HG02938 (cell line): ENCODE data around the gene RTL10.

ENCODE experiments used
- ATAC-seq: cut with Tn5 transposase; IDR thresholded peaks from one replicate; pipeline ENCODE4 v1.9.1; 2021; ENCODE audit warnings: mild to moderate bottlenecking, moderate library complexity; ENCODE audit not compliant: unreplicated experiment

The RTL10 gene

DNA sequence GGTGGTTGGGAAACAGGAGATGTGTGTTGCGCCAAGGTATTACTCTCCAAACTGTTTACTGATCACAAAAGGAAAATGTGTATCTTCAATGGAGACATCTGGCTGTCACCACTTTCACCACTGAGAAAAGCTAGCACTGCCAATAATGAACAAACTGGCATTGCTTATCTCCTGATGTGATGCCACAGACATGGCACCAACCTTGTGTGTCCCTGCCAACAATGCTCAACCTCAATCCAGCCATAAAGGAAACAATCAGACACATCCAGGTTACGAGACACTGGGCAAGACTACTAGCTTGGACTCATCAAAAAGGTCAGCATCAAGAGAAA, 28.1 kb downstream of the RTL10 start:
- no peak for ATAC-seq

DNA sequence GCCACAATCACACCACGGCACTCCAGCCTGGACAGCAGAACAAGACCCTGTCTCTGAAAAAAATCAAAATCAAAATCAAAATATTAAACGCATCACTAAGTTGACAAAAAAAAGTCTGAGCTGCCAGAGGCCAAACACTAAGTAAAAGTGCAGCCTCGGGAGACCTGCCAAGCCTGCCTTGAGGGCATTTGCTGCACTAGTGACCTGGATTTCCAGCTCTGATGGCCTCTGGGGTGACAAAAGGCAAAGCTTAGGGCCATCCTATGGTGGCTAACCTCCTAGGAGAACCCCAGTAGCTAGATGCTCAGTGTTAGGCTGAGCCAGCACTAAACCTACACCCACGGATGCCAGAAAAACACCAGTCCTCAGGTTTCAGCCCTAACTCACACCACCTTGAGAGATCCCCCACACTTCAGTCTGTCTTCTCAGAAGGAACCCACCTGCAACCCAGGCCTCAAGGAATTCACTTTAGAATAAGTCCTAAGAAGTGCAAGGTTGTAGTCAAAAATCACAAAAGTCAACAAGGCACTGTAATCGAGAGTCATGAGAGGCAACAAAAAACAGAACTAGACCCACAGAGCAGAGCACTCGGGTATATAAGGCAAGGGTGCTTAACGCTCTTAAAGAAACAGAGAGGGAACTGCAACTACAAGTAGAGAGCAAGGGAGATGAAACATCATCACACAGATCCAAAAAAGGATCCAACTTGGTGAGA, 28.6 kb downstream of the RTL10 start:
- ATAC-seq = no peak

DNA sequence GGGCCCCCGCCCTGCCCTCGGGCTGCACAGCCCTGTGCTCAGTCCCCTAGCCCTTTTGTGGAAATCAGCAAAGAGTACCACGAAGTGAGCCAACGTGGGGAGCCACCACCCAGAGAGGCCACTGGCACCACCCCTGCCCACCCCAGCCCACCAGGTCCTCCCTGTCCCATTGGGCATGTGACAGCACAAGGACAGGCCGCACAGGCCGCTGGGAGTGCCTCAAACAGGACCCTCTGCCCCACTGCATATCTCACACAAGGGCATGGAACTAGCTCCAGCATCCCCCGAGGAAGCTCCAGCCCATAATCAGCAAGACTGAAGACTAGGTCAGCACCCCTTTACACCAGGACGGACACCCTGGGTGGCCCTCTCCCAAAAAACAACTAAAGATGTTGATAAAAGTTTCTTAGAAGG, 29.7 kb downstream of the RTL10 start:
- ATAC-seq = no peak

DNA sequence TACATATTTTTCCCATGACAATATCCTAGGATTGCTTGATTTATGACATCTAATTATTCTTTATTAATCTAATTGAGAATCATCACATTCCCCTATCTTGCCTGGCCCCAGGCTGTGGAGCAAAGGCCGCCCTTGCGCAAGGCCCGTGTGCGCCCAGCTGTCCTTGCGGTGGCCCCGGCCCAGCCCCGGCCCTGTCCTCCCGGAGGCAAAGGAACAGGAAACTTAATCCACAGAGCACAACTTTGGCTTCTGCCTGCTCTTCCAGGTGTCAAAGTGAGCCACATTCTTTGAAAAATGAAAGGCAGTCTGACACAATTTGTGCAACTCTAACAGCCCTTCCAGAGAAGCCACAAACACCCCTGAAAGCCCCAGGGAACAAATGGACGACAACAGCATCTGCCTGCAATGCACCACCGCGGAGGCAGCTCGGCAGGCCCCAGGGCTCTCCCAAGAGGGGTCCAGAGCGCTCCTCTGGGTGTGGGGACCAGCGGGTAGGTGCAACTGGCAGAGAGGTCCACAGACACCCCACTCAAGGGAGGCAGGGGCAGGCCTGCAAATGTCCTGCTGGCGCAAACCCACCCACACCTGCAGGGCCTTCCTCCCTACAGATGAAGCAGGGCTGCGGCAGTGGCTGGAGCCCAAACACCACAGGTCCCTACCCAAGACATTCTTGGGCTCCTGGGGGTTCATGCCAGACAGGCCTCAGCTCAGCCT, 30.3 kb downstream of the RTL10 start:
- ATAC-seq = no peak

DNA sequence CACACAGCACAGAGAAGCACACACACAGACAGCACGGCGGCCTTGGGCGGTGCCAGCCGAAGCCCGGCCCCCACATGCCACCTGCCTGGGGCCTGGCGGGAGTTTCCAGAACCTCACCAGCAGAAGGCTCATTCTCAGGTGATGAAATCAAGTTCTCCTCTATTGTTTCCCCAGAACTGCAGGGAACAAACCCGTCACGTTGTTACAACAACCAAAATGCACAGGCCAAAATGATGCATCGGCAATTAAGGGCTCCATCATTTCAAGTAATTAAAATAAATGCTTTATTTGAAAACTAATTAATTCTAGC, 30.8 kb downstream of the RTL10 start:
- ATAC-seq = no peak

DNA sequence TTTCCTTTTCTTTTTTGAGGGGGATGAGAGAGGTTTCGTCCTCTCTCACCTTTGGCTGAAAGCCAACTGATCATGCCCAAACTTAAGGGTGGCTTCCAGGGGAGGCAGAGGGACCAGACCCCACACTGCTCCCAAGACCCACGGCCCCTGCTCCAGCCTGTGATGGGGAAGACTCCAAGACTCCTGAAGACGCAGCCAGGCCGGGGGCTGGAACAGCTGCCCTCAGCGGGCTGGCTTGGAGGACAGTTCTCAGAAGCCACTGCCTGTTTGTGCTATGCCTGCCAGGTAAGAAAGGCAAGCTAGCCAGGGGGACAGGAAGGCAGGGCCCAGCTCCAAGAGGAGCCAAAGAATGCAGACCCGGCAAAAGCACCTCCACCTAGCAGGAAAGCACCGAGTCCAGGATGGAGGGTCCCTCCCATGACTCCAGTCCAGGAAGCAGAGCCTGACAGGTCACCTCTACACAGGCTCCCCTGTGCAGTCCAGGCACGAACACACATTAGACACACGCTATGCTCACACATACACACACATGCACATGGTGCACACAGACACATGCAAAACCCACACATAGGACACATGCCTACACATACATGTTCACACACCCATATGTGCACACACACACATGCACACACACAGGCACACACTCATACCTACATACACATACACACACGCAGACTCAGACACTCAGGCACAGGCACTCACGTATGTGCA, 31.3 kb downstream of the RTL10 start:
- ATAC-seq = no peak

GRCh38 chr22:19822301-19823117, 32.2 kb downstream of the RTL10 start:
- ATAC-seq = no peak

DNA sequence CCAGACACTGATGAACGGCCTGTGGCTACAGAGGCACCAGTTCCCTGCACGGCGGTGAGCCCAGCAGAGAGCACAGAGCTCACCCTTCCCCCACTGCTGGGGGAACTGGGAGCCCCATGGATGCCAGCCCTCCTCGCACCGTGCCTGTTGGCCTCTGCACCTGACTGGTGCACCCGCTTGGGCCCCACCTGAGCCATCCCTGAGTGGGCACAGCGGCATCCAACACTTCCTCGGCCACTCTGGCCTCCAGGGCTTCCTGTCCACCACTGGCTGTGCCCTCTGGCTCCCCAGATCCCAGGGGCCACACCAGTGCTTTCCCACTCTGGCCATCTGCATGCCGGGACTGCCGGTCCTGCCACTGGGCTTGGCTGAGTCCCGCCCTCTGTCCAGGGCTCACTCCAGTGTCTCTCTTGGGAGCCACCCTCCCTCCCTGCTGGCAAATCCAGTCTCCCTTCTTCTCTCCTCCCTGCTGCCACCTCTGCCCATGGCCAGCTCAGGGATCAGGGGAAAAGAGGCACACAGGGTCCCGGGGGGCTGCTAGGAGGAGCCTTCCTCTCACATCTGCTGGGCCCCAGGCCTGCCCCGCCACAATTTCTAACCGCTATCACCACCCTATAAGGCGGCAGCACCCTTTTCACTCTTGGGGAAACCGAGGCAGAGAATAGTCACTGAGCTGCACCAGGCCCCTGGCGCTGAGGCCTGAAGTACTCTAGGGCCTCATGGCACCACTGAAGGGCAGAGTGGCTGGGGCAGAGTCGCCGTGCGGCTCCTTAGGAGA, 33.0 kb downstream of the RTL10 start:
- ATAC-seq = no peak

DNA sequence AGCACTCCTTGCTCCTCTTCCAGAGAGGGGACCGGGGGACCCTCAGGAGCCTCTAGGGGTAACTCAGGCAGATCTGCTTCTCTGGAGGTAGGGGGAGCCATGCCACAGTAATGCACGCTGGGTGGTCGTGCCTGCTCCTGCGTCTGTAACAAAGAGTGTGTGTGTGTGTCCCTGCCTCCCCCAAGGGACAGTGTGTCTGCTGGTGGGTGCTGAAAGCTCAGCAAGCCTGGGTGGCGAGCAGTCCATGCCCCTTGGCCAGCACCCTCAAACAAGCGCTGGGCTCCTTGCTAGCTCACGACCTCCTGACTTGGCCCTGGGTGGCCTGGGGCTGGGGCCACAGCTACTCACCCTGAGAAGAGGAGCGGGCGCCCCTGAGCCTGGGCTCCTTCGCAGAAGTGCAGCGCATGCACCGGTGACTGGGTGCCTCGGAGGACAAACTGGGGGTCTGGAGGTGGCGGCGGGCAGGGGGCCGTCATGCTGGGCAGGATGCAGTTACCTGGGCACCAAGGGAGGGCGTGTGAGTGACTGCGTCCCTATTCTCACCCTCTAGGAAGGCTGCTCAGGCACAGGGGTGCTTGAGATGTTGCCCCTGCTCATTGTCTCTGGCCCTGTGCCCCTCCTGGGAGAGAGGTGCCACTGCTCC, 33.7 kb downstream of the RTL10 start:
- no peak for ATAC-seq

DNA sequence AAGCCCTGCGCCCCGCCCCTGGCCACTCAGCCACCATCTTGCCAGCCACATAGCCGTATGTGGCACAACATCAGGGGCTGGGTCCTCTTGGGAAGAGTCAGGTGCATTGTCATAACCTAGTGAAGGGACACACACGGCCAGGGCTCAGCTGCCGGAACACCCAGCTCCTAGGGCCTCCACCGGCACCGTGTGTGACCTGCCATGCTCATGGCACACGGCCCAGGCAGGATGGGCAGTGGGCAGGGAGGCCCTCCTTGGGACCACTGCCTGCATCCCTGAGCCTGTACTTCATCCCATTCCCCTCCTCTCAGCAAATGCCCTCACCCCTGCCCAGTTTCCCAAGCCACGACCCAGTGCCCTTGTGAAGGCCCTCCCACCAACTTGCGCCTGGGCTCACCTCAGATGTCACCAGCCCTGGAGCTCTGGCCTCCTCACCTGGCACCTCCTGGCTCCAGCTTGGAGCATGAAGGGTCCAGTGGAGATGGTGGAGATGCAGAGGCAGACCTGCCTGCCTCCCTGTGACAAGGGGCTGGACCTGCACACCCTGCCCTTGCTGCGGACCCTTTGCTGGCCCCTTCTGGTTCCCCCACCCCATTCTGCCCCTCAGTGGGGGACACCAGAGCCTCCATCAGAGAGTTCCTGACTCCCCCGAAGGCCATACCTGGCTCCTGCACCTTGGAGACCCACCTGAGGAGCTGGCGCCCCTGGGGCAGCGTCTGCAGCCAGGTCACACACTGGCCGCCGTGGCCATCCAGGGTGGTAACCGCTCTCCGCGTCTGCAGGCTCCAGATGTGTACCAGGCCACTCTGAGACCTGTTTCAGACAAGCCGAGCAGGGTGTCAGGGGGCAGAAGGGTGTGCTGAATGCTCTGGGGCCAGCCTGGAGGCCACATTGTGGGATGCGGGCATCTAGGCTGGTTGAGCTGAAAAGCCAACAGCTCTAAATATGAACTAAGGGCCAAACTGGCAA, 34.5 kb downstream of the RTL10 start:
- ATAC-seq = no peak

DNA sequence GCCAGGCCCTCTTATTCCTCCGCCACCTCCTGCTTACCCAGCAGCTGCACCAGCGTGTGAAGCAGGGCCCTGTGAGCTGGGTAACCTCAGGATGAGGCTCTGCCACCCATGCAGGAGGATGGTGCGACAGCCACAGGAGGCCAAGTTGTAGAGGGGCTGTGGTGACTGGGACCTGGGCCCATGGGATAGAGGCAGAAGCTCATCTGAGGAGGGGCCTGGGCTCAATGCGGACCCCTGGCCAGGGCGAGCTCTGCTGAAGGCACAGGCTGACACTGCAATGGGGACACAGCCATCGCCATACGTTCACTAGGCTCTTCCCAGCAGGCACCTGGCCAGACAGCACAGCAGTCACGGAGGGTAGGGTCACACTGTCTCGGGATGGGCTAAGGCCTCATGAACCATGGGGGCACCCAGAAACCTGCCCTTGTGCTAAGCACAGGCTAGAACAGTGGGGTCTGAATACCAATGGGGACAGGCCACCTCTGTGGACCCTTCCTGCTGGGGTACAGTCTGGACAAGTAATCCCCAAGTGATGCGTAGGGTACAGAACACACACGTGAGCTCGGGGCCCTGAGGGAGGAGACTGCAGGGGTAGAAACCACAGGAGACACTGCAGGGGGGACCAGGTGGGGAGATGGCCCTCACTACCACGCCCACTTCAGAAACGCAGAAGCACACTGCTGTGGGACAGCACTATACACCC, 35.3 kb downstream of the RTL10 start:
- ATAC-seq = no peak

DNA sequence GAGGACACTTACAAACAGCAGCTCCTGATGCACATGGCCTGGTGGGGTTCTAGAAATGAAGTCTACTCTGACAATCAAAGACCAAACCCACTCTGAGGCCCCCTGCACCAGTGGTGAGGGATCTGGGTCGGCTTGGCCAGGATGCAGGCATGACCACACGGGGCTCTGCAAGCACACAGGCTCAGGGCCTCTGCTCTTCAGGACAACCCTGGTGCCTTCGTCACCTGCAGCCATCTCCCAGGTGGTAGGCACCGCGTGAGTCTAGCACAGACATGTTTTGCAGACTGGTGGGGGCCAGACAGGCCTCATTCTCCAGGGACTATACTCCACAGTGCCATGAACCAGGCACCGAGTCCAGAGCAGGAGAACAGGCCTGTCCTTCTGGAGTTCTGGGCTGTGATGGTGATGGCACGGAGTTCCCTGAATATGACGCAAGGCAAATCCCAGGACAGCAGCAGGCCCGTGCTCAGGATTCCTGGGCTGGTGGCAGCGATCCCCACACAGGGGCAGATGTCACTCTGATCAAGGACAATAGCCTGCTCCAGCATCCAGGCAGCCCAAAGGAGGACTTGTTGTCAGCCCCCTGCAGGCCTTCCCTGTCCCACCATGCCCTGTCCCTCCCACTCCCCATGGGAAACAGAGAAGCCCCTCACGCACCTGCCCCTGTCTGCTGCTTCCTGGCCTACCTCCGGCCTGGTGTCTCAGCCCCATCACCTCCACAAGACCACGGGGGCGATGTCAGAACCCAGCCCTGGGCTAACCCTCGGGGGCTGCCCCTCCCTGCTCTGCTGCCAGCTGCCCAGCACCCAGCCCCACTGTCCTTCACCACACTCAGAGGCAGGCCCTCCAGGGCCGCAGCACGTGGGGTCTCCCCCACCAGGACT, 36.1 kb downstream of the RTL10 start:
- ATAC-seq = no peak

GRCh38 chr22:19816372-19817119, 38.1 kb downstream of the RTL10 start:
- ATAC-seq = no peak

- ATAC-seq = no peak
These were observed 38.8 kb downstream of the RTL10 start for GRCh38 chr22:19815823-19816290.

- ATAC-seq = no peak
These were observed 39.4 kb downstream of the RTL10 start for GRCh38 chr22:19815093-19815822.

DNA sequence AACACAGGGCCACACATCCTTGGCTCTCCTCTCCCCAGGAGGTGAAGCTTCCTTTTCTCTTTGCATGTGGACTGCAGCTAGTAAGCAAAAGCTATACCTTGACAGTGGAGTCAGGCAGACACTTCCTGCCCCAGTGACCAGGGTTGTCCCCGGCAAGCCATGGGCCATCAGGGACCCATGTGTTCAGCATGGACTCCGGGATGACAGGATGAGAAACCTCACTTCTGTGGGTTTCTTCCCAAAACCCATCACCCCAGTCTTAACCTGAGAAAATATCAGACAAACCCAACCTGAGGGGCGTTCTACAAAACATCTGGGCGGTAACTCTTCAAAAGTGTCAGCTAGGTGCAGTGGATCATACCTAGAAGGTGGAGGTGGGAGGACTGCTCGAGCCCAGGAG, 40.2 kb downstream of the RTL10 start:
- no peak for ATAC-seq
